BLaER1 (cell line): ENCODE results near the gene KCNAB3.

ENCODE experiments used
- H3K27ac ChIP-seq: shearing (Covaris generic); formaldehyde crosslinking; 2 replicates; pipeline ENCODE4 v1.8.1; 2022
- H3K27me3 ChIP-seq: shearing (Covaris generic); formaldehyde crosslinking; 2 replicates; pipeline ENCODE4 v1.8.1; 2022
- H3K36me3 ChIP-seq: shearing (Covaris generic); formaldehyde crosslinking; 2 replicates; pipeline ENCODE4 v1.8.1; 2022
- H3K4me1 ChIP-seq: shearing (Covaris generic); formaldehyde crosslinking; 2 replicates; pipeline ENCODE4 v1.8.1; 2022
- H3K4me2 ChIP-seq: shearing (Covaris generic); formaldehyde crosslinking; 2 replicates; pipeline ENCODE4 v1.8.1; 2022
- H3K4me3 ChIP-seq: shearing (Covaris generic); formaldehyde crosslinking; 2 replicates; pipeline ENCODE4 v1.8.1; 2022
- H3K9ac ChIP-seq: shearing (Covaris generic); formaldehyde crosslinking; 2 replicates; pipeline ENCODE4 v1.8.1; 2022
- H3K9me3 ChIP-seq: shearing (Covaris generic); formaldehyde crosslinking; 2 replicates; pipeline ENCODE4 v1.8.1; 2022
- H4K20me1 ChIP-seq: shearing (Covaris generic); formaldehyde crosslinking; 2 replicates; pipeline ENCODE4 v1.8.1; 2022
- Cebpa-rat ChIP-seq: shearing (Covaris generic); IDR thresholded peaks from 2 replicates; pipeline ENCODE4 v1.8.1; 2022

The KCNAB3 gene

GRCh38 chr17:7944326-7944725 lies 14.7 kb upstream of the KCNAB3 start:
- Histone ChIP-seq H3K4me3 (no peak overlapping the region), H3K9ac (no peak overlapping the region), H3K9me3 (no peaks in the 10 kb centered on the region), H3K4me1 (peaks cover 22% of the 10 kb centered on the region), H4K20me1 (no peaks in the 10 kb centered on the region), H3K36me3 (peaks cover 96% of the 10 kb centered on the region), H3K27ac (no peak overlapping the region), H3K27me3 (no peaks in the 10 kb centered on the region), H3K4me2 (peak overlapping the region; percentile 48; the same call in 1 of the 2 replicates)
- no peak for TF ChIP-seq Cebpa-rat

DNA sequence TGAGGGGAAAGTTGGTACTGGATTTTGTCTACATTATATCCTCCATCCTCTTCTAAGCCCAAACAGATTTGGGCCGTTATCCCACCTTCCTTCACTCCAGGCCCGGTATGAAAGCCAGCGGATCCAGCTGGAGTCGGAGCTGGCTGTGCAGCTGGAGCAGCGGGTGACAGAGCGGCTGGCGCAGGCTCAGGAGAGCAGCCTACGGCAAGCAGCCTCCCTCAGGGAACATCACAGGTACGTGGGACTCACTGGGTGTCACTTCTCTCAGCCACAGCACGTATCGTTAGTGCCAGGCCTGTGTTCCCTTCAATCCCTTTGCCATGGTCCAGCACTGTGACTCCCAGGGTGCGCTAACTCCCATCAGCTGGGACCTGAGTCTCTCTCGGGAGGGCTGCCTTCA lies 13.6 kb upstream of the KCNAB3 start:
- no peak overlapping the region for H3K27ac ChIP-seq
- peaks cover 96% of the 10 kb centered on the region for H3K36me3 ChIP-seq
- no peaks in the 10 kb centered on the region for H3K27me3 ChIP-seq
- H4K20me1 ChIP-seq = no peaks in the 10 kb centered on the region
- H3K9ac ChIP-seq = no peak overlapping the region
- H3K4me2 ChIP-seq = no peak overlapping the region
- H3K4me3 ChIP-seq = no peak overlapping the region
- TF ChIP-seq Cebpa-rat = no peak
- H3K9me3 ChIP-seq = no peaks in the 10 kb centered on the region
- H3K4me1 ChIP-seq = peaks cover 22% of the 10 kb centered on the region

DNA sequence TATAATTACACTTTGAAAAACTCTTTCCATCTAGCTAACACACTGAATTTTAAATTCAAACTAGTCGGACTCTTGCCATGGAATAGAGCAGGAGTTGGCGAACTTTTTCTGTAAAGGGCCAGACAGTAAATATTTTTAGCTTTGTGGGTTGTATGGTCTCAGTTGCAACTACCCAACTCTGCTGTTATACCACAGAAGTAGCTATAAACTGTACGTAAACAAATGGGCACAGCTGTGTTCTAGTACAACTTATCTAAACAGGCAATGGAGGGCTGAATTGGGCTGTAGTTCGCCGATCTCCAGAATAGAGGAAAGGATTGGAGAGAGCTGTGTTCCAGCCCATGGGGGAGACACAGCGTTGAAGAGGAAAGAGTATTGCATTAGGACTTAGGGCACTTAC lies 11.1 kb upstream of the KCNAB3 start:
- Histone ChIP-seq H3K9me3 (no peaks in the 10 kb centered on the region), H3K4me2 (no peak overlapping the region), H3K27me3 (no peaks in the 10 kb centered on the region), H4K20me1 (no peaks in the 10 kb centered on the region), H3K4me1 (peaks cover 27% of the 10 kb centered on the region), H3K4me3 (no peak overlapping the region), H3K36me3 (peaks cover 96% of the 10 kb centered on the region), H3K9ac (no peak overlapping the region), H3K27ac (no peak overlapping the region)
- no peak for TF ChIP-seq Cebpa-rat

DNA sequence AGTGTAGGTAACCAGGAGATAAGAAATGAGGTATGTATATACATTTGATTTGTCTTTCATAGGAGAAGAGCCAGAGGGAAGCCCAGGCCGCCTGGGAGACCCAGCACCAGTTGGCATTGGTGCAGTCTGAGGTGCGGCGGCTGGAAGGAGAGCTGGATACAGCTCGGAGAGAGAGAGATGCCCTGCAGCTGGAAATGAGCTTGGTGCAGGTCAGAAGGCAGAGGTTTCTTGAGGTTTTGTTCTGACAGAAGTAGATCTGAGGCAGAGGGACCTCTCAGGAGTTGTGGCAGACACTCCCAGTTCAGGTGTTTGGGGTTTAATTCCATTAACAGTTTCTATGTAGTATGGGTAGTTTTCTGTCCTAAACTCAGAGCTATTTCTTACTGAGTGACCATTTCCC lies 10.4 kb upstream of the KCNAB3 start:
- no peaks in the 10 kb centered on the region for H3K27me3 ChIP-seq
- no peak overlapping the region for H3K4me3 ChIP-seq
- no peak overlapping the region for H3K9ac ChIP-seq
- H3K36me3 ChIP-seq = peaks cover 96% of the 10 kb centered on the region
- H4K20me1 ChIP-seq = no peaks in the 10 kb centered on the region
- no peaks in the 10 kb centered on the region for H3K9me3 ChIP-seq
- no peak for TF ChIP-seq Cebpa-rat
- H3K27ac ChIP-seq = no peak overlapping the region
- H3K4me1 ChIP-seq = peaks cover 27% of the 10 kb centered on the region
- no peak overlapping the region for H3K4me2 ChIP-seq

DNA sequence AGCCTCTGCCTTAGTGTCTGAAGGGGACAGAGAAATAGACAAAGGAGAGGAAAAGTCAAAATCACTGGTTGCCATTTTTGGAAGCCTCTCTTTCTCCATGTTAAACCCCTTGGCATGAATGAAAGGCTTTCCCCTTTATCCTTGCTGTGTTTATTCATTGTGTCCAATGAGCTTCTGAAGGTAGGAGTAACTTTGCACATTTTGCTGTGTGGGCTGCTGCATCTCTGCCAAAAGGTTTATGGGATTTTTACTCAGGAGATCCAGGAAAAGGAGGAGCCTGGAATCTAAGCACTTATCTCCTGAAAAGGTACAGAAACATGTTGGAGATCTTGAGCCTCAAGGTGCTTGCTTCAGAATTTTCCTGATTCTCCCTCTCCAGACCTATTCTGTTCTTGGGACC lies 6.2 kb upstream of the KCNAB3 start:
- Histone ChIP-seq H3K9ac (no peak overlapping the region), H3K27me3 (no peaks in the 10 kb centered on the region), H3K36me3 (peaks cover 68% of the 10 kb centered on the region), H3K27ac (no peak overlapping the region), H3K9me3 (no peaks in the 10 kb centered on the region), H4K20me1 (no peaks in the 10 kb centered on the region), H3K4me3 (no peak overlapping the region), H3K4me2 (0 out of 2 replicates have a peak overlapping the region, but pooled peaks have one; percentile 14), H3K4me1 (peaks cover 44% of the 10 kb centered on the region)
- TF ChIP-seq Cebpa-rat = no peak

- Histone ChIP-seq H3K36me3 (peaks cover 39% of the 10 kb centered on the region), H4K20me1 (no peaks in the 10 kb centered on the region), H3K9ac (peak overlapping the region; percentile 88), H3K4me1 (peaks cover 62% of the 10 kb centered on the region), H3K9me3 (no peaks in the 10 kb centered on the region), H3K27ac (peak overlapping the region; percentile 89), H3K27me3 (no peaks in the 10 kb centered on the region), H3K4me3 (peak overlapping the region; percentile 85), H3K4me2 (peak overlapping the region; percentile 93)
- TF ChIP-seq Cebpa-rat = no peak
These were observed 3.3 kb upstream of the KCNAB3 start for GRCh38 chr17:7932949-7933348.

- peaks cover 62% of the 10 kb centered on the region for H3K4me1 ChIP-seq
- peak overlapping the region; percentile 88 for H3K9ac ChIP-seq
- H3K9me3 ChIP-seq = no peaks in the 10 kb centered on the region
- H3K4me2 ChIP-seq = peak overlapping the region; percentile 93
- H3K27ac ChIP-seq = peak overlapping the region; percentile 89
- peak overlapping the region; percentile 85 for H3K4me3 ChIP-seq
- H3K36me3 ChIP-seq = peaks cover 36% of the 10 kb centered on the region
- TF ChIP-seq Cebpa-rat = no peak
- H4K20me1 ChIP-seq = no peaks in the 10 kb centered on the region
- H3K27me3 ChIP-seq = no peaks in the 10 kb centered on the region
These were observed 2.8 kb upstream of the KCNAB3 start for GRCh38 chr17:7932483-7932891.

DNA sequence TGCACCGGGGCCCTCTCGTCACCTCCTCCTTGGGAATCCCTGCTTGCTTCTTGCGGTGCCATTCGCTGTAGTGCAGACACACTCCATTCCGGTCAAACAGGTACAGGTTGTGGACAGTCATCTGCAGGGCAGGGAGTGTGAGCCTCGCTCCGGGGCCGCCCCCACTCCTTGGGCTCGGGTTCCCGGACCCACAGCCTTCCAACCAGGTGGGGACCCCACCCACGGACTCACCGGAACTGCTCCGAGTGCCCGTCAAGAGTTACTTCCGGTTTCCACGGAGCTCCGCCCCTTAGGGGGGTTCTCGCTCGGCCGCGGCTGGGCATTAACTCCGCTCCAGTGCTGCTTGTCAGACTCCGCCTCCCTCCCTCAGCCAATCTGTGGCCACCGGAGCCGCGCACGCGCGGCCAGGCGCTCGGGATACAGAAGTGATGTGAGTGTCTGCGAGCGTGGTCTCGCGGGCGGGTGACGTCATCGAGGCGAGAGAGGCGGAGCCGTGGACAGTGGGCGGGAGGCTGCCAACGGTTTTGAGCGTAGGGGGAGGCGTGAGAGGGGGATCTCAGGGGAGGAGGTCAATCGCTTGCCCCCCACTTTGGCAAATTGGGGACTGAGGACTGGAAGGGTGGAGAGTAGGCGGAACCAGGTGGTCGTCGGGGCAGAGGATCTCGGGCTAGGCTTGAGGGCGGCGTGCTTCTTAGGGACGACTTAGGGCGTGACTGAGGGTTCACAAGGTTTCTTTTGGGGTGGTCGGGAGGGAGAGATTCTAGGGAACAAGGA lies 2.2 kb upstream of the KCNAB3 start, which contains the start of the genes CNTROB and TRAPPC1:
Gene CNTROB (plus strand): TSS at position 498 of the 774 bp plus-strand sequence. CDS start 874 bp downstream, outside the sequence.
Gene TRAPPC1 (minus strand): TSS at position 238 of the 774 bp plus-strand sequence. CDS start 117 bp downstream, at position 121.
- Histone ChIP-seq H3K27ac (peak within 1 kb of the TSS; percentile 89), H3K4me1 (peaks cover 62% of the 10 kb centered on the region), H3K4me2 (peak within 1 kb of the TSS; percentile 95), H3K4me3 (peak within 1 kb of the TSS; percentile 85), H3K36me3 (peaks cover 31% of the 10 kb centered on the region), H3K9me3 (no peaks in the 10 kb centered on the region), H4K20me1 (no peaks in the 10 kb centered on the region), H3K27me3 (no peaks in the 10 kb centered on the region), H3K9ac (peak within 1 kb of the TSS; percentile 88)
- no peak for TF ChIP-seq Cebpa-rat

GRCh38 chr17:7930841-7931631 lies 1.4 kb upstream of the KCNAB3 start:
- Histone ChIP-seq H3K27me3 (no peaks in the 10 kb centered on the region), H3K27ac (peak overlapping the region; percentile 89), H3K9me3 (no peaks in the 10 kb centered on the region), H3K36me3 (peaks cover 27% of the 10 kb centered on the region), H3K9ac (peak overlapping the region; percentile 88), H3K4me3 (peak overlapping the region; percentile 85), H3K4me1 (peaks cover 58% of the 10 kb centered on the region), H3K4me2 (peak overlapping the region; percentile 95), H4K20me1 (no peaks in the 10 kb centered on the region)
- no peak for TF ChIP-seq Cebpa-rat

DNA sequence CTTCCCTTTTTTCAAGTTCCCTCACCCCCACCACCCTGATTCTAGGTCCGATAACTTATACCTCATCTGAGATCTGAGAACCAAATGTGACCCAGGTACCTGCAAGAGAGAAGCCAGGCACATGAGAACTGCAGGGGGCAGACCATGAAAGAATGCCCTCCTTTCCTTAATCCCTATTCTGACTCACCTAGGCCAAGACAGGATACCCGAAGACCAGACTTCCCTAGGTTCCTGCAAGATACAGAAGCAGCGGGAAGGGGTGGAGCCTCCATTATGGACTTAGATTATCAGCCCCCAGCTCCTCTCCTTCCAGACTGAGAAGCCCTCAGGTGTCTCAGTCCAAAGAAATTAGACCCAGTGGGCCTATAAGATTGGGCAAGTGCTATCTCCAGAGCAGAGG lies 2.1 kb downstream of the KCNAB3 start:
- no peak for TF ChIP-seq Cebpa-rat

More for the DNA sequence above, 2.1 kb downstream of the KCNAB3 start:
- Histone ChIP-seq H3K9me3 (no peaks in the 10 kb centered on the region), H3K27me3 (no peaks in the 10 kb centered on the region), H3K4me2 (no peak overlapping the region), H4K20me1 (no peaks in the 10 kb centered on the region), H3K9ac (no peak overlapping the region), H3K36me3 (peaks cover 6% of the 10 kb centered on the region; the same call in 1 of the 2 replicates), H3K4me3 (no peak overlapping the region), H3K27ac (no peak overlapping the region), H3K4me1 (peaks cover 41% of the 10 kb centered on the region)
